ENCODE results near the gene IFNGR1.

DNA sequence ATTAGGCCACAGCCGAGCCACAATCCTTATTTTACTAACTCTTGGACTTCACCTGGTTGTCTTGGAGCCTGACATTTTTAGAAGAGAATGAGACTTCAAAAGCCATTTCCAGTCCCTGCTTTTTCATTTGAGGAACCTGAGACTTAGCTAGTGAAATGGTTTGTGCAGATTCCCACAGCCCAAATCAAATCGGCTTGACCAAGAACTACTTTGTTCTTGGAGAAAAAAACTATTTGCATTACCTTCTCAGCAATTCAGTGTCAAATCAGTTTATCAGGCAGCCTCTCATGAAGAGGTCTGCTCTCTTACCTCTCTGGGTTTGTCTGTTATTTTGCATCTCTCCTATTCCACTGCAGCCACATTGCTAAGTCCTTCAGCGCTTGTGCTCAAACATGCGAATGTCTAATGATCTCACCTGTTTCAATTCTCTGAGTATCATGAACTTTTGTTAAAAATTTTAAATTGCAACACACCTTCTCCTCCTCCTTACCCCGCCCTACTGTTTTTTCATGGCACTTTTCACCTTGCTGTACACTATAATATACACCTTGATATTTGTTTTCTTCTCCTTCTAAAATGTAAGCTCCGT, 573 bp upstream of the IFNGR1 start:
- TF ChIP-seq TAF1 (IDR thresholded peaks at IDR 0.05; ENCODE audit: borderline replicate concordance, insufficient read depth, low read length): no peak
- TF ChIP-seq, protein P1, sequence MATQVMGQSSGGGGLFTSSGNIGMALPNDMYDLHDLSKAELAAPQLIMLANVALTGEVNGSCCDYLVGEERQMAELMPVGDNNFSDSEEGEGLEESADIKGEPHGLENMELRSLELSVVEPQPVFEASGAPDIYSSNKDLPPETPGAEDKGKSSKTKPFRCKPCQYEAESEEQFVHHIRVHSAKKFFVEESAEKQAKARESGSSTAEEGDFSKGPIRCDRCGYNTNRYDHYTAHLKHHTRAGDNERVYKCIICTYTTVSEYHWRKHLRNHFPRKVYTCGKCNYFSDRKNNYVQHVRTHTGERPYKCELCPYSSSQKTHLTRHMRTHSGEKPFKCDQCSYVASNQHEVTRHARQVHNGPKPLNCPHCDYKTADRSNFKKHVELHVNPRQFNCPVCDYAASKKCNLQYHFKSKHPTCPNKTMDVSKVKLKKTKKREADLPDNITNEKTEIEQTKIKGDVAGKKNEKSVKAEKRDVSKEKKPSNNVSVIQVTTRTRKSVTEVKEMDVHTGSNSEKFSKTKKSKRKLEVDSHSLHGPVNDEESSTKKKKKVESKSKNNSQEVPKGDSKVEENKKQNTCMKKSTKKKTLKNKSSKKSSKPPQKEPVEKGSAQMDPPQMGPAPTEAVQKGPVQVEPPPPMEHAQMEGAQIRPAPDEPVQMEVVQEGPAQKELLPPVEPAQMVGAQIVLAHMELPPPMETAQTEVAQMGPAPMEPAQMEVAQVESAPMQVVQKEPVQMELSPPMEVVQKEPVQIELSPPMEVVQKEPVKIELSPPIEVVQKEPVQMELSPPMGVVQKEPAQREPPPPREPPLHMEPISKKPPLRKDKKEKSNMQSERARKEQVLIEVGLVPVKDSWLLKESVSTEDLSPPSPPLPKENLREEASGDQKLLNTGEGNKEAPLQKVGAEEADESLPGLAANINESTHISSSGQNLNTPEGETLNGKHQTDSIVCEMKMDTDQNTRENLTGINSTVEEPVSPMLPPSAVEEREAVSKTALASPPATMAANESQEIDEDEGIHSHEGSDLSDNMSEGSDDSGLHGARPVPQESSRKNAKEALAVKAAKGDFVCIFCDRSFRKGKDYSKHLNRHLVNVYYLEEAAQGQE (IDR thresholded peaks at IDR 0.05; ENCODE audit: insufficient read depth in 1 of 2, low read depth in 2 of 2, low read length in 2 of 2): no peak

Data from PFSK-1 (cell line).